Body of pancreas (tissue), 4 donors: Measurements from ENCODE around the gene OR8G1. TPM values are rescaled to one million over a fixed set of nuclear protein-coding genes. Genes with fewer than 3 reads are reported as not detected.
"Not testable (repeated sequence)": the region's sequence is repeated elsewhere in the genome, so short reads cannot be mapped to it uniquely, and the experiment has no call there.

Experiments
- ATAC-seq: fragments of 150-250 bp; one replicate; pipeline ENCODE4 v1.9.1; 2016
- DNase-seq, 4 donors: peaks; one replicate each; pipeline ENCODE4 v3.0.0-alpha.2; 2019
- H3K27ac ChIP-seq, 4 donors: fragments of 200-600 bp; sonication (generic); 1 replicate in 3 of 4; 2 replicates in 1 of 4; pipeline versions ENCODE4 v1.5.1 to v1.6.1; 2016 to 2019; ENCODE audit warnings: mild to moderate bottlenecking in 1 of 4, mixed read lengths in 1 of 4, moderate library complexity in 1 of 4
- H3K27me3 ChIP-seq, 2 donors: fragments of 200-600 bp; sonication (generic); one replicate each; pipeline ENCODE4 v1.6.0; 2016; ENCODE audit warnings: mild to moderate bottlenecking in 1 of 2
- H3K36me3 ChIP-seq, 2 donors: fragments of 200-600 bp; sonication (generic); replicated peaks in 1 of 2; 2 replicates each; pipeline ENCODE4 v1.5.1; 2016; ENCODE audit warnings: low read depth in 2 of 2; ENCODE audit not compliant: insufficient read depth in 1 of 2
- H3K4me1 ChIP-seq: fragments of 200-600 bp; sonication (generic); one replicate; pipeline ENCODE4 v1.6.0; 2016
- H3K4me3 ChIP-seq, 2 donors: fragments of 200-600 bp; sonication (generic); 1 replicate in 1 of 2; 2 replicates in 1 of 2; pipeline ENCODE4 v1.5.1; 2016 to 2019
- H3K9me3 ChIP-seq, 3 donors: fragments of 200-600 bp; sonication (generic); 1 replicate in 2 of 3; 2 replicates in 1 of 3; pipeline ENCODE4 v1.5.1; 2016
- POLR2A ChIP-seq, 3 donors: fragments of 450-650 bp; IDR thresholded peaks; one replicate each; pipeline ENCODE4 v1.6.1; 2016; ENCODE audit warnings: antibody characterized with exemption in 3 of 3, mild to moderate bottlenecking in 2 of 3
- WGBS, 2 donors: methylation state at CpG; one replicate each; pipeline ENCODE4 v1.1.5; 2017; 5-methylcytosine and 5-hydroxymethylcytosine counted together
- intact Hi-C: fragments of 100-400 bp; cut with DNase I; formaldehyde crosslinking; loops from one replicate; pipeline ENCODE4 v1.15.1; 2023
- total RNA-seq, 2 donors: library from RNA; depleted of rRNA; stranded (reverse); fragments of >200 nt; gene quantifications; one replicate each; pipeline ENCODE4 v1.1.0, GENCODE V29; 2016
- TF ChIP-seq, protein P1 (sequence below), 7 experiments: fragments of 450-650 bp in 4 of 7; fragments of 200-600 bp in 3 of 7; sonication (generic) in 3 of 7; IDR thresholded peaks; one replicate each; pipeline ENCODE4 v1.5.1; 2016 to 2019; ENCODE audit warnings: antibody characterized with exemption in 7 of 7

The OR8G1 gene
- total RNA-seq, 2 donors from 2014 or later, result not detected

GRCh38 chr11:124214027-124214426 lies 26.9 kb upstream of the OR8G1 start:
- Histone ChIP-seq H3K9me3 (no peaks in the 10 kb centered on the region), H3K27me3 (no peaks in the 10 kb centered on the region), H3K27ac (no peak overlapping the region), H3K36me3 (no peaks in the 10 kb centered on the region), H3K4me3 (no peak overlapping the region), H3K4me1 (no peaks in the 10 kb centered on the region)
- WGBS, 2 donors, result 84 to 87% methylated on average over 3 of the region's 3 CpGs
- DNase-seq (no peak), ATAC-seq (no peak)
- TF ChIP-seq POLR2A (IDR thresholded peaks at IDR 0.05), result no peak
- TF ChIP-seq, protein P1, sequence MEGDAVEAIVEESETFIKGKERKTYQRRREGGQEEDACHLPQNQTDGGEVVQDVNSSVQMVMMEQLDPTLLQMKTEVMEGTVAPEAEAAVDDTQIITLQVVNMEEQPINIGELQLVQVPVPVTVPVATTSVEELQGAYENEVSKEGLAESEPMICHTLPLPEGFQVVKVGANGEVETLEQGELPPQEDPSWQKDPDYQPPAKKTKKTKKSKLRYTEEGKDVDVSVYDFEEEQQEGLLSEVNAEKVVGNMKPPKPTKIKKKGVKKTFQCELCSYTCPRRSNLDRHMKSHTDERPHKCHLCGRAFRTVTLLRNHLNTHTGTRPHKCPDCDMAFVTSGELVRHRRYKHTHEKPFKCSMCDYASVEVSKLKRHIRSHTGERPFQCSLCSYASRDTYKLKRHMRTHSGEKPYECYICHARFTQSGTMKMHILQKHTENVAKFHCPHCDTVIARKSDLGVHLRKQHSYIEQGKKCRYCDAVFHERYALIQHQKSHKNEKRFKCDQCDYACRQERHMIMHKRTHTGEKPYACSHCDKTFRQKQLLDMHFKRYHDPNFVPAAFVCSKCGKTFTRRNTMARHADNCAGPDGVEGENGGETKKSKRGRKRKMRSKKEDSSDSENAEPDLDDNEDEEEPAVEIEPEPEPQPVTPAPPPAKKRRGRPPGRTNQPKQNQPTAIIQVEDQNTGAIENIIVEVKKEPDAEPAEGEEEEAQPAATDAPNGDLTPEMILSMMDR (IDR thresholded peaks at IDR 0.05), result no peak
- intact Hi-C loops, result no loop called here

DNA sequence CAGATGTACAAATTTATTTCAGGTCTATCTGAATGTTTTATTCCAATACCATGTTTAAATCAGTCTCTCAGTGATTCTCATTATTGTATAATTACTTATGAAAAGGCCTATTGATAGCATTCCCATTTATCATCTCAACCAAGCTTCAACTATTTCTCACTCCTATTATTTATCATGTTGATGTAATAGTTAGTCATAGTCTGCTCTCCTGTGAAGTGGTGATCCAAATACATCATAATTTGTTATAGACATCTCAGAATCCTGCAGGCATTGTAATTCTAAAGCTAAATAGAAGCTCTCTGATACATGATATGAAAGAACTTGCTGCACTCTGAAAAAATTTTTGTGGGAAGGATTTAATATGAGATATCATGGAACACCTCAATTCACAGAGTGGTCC lies 21.8 kb upstream of the OR8G1 start:
- Histone ChIP-seq H3K9me3 (no peaks in the 10 kb centered on the region), H3K4me1 (peaks cover 7% of the 10 kb centered on the region), H3K4me3 (no peak overlapping the region), H3K27me3 (no peaks in the 10 kb centered on the region), H3K27ac (no peak overlapping the region), H3K36me3 (no peaks in the 10 kb centered on the region)
- intact Hi-C loops, result no loop called here
- ATAC-seq (no peak), DNase-seq (no peak)
- TF ChIP-seq POLR2A (IDR thresholded peaks at IDR 0.05), result no peak
- TF ChIP-seq, protein P1 (IDR thresholded peaks at IDR 0.05), result no peak

- 6 to 28% methylated on average over 2 of the region's 2 CpGs for WGBS, 2 donors
- TF ChIP-seq, protein P1 (IDR thresholded peaks at IDR 0.05), result no peak
- no peak for TF ChIP-seq POLR2A (IDR thresholded peaks at IDR 0.05)
- Histone ChIP-seq H3K4me3 (no peak overlapping the region), H3K4me1 (peaks cover 7% of the 10 kb centered on the region), H3K36me3 (no peaks in the 10 kb centered on the region), H3K27ac (no peak overlapping the region), H3K27me3 (no peaks in the 10 kb centered on the region), H3K9me3 (no peaks in the 10 kb centered on the region)
- DNase-seq (no peak), ATAC-seq (peak; percentile 50)
- intact Hi-C loops, result no loop called here
These were observed 18.5 kb upstream of the OR8G1 start for GRCh38 chr11:124222407-124222806.

GRCh38 chr11:124224618-124225423 lies 16.1 kb upstream of the OR8G1 start:
- intact Hi-C loops, H3K27ac ChIP-seq, H3K36me3 ChIP-seq, H3K9me3 ChIP-seq, ATAC-seq, H3K4me1 ChIP-seq, H3K4me3 ChIP-seq, H3K27me3 ChIP-seq: not testable (repeated sequence)
- peak in 1 of 4 donors; percentile 26 for DNase-seq
- WGBS, 2 donors, result 66 to 74% methylated on average over 9 of the region's 9 CpGs

- ATAC-seq (no peak), DNase-seq (no peak)
- no peaks in the 10 kb centered on the region for H3K27me3 ChIP-seq
- no peak overlapping the region for H3K4me3 ChIP-seq
- H3K27ac ChIP-seq, result no peak overlapping the region
- no peaks in the 10 kb centered on the region for H3K36me3 ChIP-seq
- 73 to 91% methylated on average over 1 of the region's 1 CpG for WGBS, 2 donors
- no peaks in the 10 kb centered on the region for H3K9me3 ChIP-seq
- no peak for TF ChIP-seq POLR2A (IDR thresholded peaks at IDR 0.05)
- TF ChIP-seq, protein P1 (IDR thresholded peaks at IDR 0.05), result no peak
- H3K4me1 ChIP-seq, result peaks cover 7% of the 10 kb centered on the region
- intact Hi-C loops, result no loop called here
These were observed 15.4 kb upstream of the OR8G1 start for GRCh38 chr11:124225471-124225870.
